ACC112 (cell line): ENCODE data around the gene ANKRD62.

Source experiments
- H2AFZ ChIP-seq: fragments of 200-600 bp; sonication (generic); one replicate; pipeline ENCODE4 v1.6.0; 2017; ENCODE audit warnings: antibody characterized with exemption, low read length; ENCODE audit not compliant: unreplicated experiment
- H3K27ac ChIP-seq: fragments of 200-600 bp; sonication (generic); 2 replicates; pipeline ENCODE4 v1.5.1; 2014; ENCODE audit warnings: low read depth, mild to moderate bottlenecking, antibody characterized with exemption, low read length, moderate library complexity
- H3K27me3 ChIP-seq: fragments of 200-600 bp; sonication (generic); 2 replicates; pipeline ENCODE4 v1.6.1; 2014; ENCODE audit warnings: mild to moderate bottlenecking, antibody characterized with exemption, low read length, moderate library complexity, mixed read lengths; ENCODE audit not compliant: insufficient read depth
- H3K36me3 ChIP-seq: fragments of 200-600 bp; sonication (generic); 2 replicates; pipeline ENCODE4 v1.6.1; 2016; ENCODE audit warnings: mild to moderate bottlenecking, antibody characterized with exemption, low read length, moderate library complexity, mixed read lengths; ENCODE audit not compliant: insufficient read depth
- H3K4me1 ChIP-seq: fragments of 200-600 bp; sonication (generic); one replicate; pipeline ENCODE4 v1.6.1; 2016; ENCODE audit warnings: low read length, mixed read lengths; ENCODE audit not compliant: insufficient read depth, unreplicated experiment, control insufficient read depth
- H3K4me3 ChIP-seq: fragments of 200-600 bp; sonication (generic); 2 replicates; pipeline ENCODE4 v1.5.1; 2014; ENCODE audit warnings: mild to moderate bottlenecking, low read depth, low read length
- H3K79me2 ChIP-seq: fragments of 200-600 bp; sonication (generic); one replicate; pipeline ENCODE4 v1.6.0; 2016; ENCODE audit warnings: low read length; ENCODE audit not compliant: control insufficient read depth, unreplicated experiment, insufficient read depth

The ANKRD62 gene

GRCh38 chr18:12093520-12094257 is at the start of gene ANKRD62:
Gene ANKRD62 (plus strand): TSS chr18:12093843. CDS start chr18:12094018, 175 bp downstream.
- no peak within 1 kb of the TSS for H2AFZ ChIP-seq
- H3K36me3 ChIP-seq: no peaks in the 10 kb centered on the region
- no peaks in the 10 kb centered on the region for H3K4me1 ChIP-seq
- no peaks in the 10 kb centered on the region for H3K79me2 ChIP-seq
- no peak within 1 kb of the TSS for H3K4me3 ChIP-seq
- peaks cover 20% of the 10 kb centered on the region; the same call in 1 of the 2 replicates for H3K27me3 ChIP-seq
- H3K27ac ChIP-seq: no peak within 1 kb of the TSS

DNA sequence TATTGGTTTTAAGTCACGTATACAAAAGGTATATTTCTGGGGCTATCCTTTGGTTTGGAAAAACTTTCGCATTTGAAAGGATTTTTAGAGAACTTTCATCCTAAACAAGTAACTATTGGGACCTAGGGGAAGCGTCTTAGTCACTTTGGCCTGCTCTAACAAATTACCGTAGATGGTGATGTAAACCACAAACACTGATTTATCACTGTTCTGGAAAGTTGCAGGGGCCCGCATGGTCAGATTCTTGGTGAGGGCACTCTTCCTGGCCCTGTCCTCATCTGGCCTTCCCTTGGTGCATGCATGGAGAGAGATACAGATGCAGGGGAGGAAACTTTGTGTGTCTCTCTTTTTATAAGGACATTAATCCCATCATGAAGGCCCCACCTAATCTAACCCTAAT is 49.1 kb upstream of the ANKRD62 start:
- Histone ChIP-seq H3K4me1 (peaks cover 26% of the 10 kb centered on the region), H3K27me3 (no peaks in the 10 kb centered on the region), H3K4me3 (no peak overlapping the region), H2AFZ (no peak overlapping the region), H3K36me3 (no peaks in the 10 kb centered on the region), H3K27ac (no peak overlapping the region), H3K79me2 (no peaks in the 10 kb centered on the region)

GRCh38 chr18:12046046-12046750 is 47.4 kb upstream of the ANKRD62 start:
- no peak overlapping the region for H3K4me3 ChIP-seq
- H3K36me3 ChIP-seq: no peaks in the 10 kb centered on the region
- no peak overlapping the region for H2AFZ ChIP-seq
- H3K27ac ChIP-seq: no peak overlapping the region
- peaks cover 23% of the 10 kb centered on the region for H3K4me1 ChIP-seq
- H3K27me3 ChIP-seq: no peaks in the 10 kb centered on the region
- no peaks in the 10 kb centered on the region for H3K79me2 ChIP-seq

DNA sequence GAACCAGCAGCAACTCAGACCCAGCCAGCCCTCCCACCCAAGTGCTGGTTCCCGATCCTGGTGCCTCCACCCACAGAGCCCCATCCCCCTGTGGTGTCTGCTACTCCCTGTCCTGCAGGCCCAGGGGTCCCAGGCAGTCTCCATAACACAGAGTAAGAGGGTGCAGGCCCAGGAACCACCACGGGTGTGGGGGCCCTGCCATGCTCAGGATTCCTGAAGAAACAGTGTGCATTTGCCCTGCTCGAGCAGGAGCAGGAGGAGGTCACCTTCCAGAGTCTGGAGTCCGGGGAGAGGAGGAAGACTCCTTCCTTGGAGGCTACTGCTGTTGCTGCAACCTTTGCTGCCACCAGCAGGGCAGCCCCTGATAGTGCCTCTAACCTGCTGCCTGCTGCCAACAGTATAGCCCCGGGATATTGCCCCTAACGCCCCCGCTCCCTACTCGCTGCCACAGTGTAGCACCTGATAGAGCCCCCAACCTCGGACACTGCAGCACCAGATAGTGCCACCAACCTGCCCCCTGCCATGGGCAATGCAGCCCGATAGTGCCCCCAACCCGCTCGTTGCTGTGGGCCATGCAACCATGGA is 46.8 kb upstream of the ANKRD62 start:
- Histone ChIP-seq H3K79me2 (no peaks in the 10 kb centered on the region), H3K4me3 (no peak overlapping the region), H3K27ac (no peak overlapping the region), H3K36me3 (no peaks in the 10 kb centered on the region), H3K4me1 (peaks cover 16% of the 10 kb centered on the region), H2AFZ (no peak overlapping the region), H3K27me3 (no peaks in the 10 kb centered on the region)

GRCh38 chr18:12048010-12048826 is 45.4 kb upstream of the ANKRD62 start:
- Histone ChIP-seq H3K27ac (peak overlapping the region; percentile 26; the same call in 1 of the 2 replicates), H3K27me3 (no peaks in the 10 kb centered on the region), H3K4me1 (peaks cover 12% of the 10 kb centered on the region), H2AFZ (peak overlapping the region; percentile 3), H3K4me3 (no peak overlapping the region), H3K36me3 (no peaks in the 10 kb centered on the region), H3K79me2 (no peaks in the 10 kb centered on the region)

DNA sequence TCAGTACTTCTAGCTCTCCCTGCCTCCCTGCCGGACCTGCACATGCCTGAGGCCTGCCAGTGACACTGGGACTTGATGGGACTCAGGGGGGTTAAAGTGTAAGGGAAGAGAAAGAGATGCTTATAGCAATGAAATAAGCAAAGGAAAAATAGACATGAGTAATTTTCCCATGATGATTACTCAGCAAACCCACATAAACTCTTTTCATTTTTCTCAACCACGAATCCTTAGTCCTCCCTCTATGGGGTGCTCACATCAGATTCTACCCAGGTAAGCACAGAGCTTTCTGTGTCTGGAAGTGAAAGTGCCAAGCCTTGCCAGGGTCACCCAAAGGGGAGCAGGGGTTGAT is 44.8 kb upstream of the ANKRD62 start:
- Histone ChIP-seq H3K4me1 (peaks cover 12% of the 10 kb centered on the region), H3K36me3 (no peaks in the 10 kb centered on the region), H3K4me3 (no peak overlapping the region), H2AFZ (peak overlapping the region; percentile 62), H3K27ac (peak overlapping the region; percentile 26; the same call in 1 of the 2 replicates), H3K27me3 (no peaks in the 10 kb centered on the region), H3K79me2 (no peaks in the 10 kb centered on the region)

DNA sequence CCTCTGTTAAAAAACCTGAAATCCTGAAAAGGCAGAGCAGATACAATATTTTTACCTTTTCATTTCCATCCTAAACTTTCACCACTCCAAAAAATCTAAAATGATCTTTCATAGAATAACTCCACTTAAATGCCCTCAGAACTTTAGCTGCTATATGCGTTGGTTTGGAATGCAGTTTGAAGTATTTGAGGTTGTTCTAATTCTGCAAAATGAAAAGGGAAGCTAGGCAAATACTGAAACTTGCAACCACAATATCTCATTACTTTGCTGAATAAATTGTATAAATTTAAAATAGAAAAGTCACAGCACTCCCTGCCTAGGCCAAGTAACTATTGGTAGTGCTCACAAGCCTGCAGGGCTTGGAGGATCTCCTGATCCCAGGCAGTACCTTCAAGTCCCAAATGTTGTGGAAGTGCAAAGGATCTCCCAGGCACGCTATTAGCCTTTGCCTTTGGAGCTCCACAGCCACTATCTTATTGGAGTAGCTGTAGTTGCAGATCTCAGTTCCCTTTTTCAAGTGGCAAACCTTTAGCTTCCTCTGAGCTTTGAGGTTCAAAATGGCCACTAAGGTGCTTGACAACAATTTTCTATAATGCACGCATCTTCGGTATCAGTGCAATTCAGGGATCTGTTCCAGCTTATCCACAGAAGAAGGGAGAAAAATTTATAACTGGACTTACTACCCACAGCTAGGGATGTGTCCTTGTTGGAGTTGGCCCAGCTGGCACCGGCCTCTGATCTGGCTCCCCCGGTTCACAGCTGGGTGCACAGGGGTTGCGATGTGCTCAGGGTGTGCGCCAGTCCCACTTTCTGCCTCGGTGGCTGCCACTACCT is 43.4 kb upstream of the ANKRD62 start:
- H3K79me2 ChIP-seq: no peaks in the 10 kb centered on the region
- peaks cover 12% of the 10 kb centered on the region for H3K4me1 ChIP-seq
- H3K27me3 ChIP-seq: no peaks in the 10 kb centered on the region
- H3K27ac ChIP-seq: no peak overlapping the region
- no peak overlapping the region for H3K4me3 ChIP-seq
- no peak overlapping the region for H2AFZ ChIP-seq
- H3K36me3 ChIP-seq: no peaks in the 10 kb centered on the region

DNA sequence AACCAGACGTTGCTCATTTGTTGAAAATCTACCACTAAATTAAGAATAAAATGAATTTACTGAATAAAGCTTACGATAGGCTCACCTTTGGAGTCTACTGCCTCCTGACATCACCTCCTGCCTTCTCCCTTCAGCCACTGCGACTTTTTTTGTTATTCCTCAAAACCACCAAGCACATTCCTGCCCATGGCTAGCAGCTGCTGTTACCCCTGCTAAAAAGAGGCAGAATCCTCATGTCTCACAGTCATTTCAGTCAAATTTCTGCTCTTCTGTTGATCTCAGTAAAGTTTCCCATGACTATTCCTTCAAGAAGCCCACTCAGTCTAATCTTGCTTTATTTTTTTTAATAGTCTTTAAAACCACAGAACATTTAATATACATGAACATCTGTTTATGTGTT is 40.8 kb upstream of the ANKRD62 start:
- Histone ChIP-seq H3K27me3 (no peaks in the 10 kb centered on the region), H3K36me3 (no peaks in the 10 kb centered on the region), H3K79me2 (no peaks in the 10 kb centered on the region), H2AFZ (no peak overlapping the region), H3K4me1 (peaks cover 12% of the 10 kb centered on the region), H3K4me3 (no peak overlapping the region), H3K27ac (no peak overlapping the region)

DNA sequence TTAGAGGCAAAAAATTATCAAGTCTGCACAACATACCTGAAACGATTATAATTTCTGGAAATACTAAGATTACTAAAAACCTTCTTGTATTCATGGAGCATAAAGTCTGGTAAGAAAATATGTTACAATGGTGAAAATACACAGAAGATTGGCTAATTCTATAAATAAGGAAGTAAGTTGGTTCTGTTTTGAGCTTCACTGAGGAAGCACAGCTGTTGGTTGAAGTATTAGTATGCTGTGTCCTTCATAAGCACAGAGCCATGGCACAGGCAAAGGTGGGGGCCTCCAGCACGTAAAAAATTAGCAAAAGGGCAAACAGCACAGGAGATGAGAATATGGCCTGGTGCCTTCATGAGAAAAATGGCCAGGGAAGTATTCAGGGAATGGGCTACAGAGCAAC is 40.4 kb upstream of the ANKRD62 start:
- Histone ChIP-seq H3K4me1 (peaks cover 10% of the 10 kb centered on the region), H3K27me3 (no peaks in the 10 kb centered on the region), H3K27ac (no peak overlapping the region), H3K79me2 (no peaks in the 10 kb centered on the region), H2AFZ (no peak overlapping the region), H3K36me3 (no peaks in the 10 kb centered on the region), H3K4me3 (no peak overlapping the region)
